NCI-H526 (cell line): ENCODE measurements around the gene UTS2R.
"Not testable (repeated sequence)": the region's sequence is repeated elsewhere in the genome, so short reads cannot be mapped to it uniquely, and the experiment has no call there.

Source experiments
- DNase-seq, 2 experiments: peaks; one replicate each; lab custom pipeline; 2025; lab: John Stamatoyannopoulos, UW

Gene UTS2R

DNA sequence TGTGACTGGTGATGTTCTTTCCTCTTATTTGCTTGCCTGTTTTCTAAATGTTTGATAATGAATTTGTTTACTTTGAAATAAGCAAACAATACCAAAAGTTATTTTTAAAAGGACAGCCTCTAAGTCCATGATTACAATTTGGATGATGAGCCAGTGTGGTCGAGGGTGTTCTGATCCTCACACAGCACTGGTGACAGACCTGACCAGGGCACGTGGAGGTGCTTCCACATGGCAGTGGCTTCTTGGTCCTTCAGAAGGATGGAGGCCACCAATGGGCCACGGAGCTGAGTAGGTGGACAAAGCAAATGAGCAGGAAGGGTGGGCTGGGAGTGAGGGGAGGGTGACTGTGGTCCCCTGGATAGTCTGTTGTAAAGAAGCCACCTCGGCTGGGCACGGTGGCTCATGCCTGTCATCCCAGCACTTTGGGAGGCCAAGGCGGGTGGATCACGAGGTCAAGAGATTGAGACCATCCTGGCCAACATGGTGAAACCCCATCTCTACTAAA, 16.7 kb upstream of the UTS2R start:
- DNase-seq = no peak

DNA sequence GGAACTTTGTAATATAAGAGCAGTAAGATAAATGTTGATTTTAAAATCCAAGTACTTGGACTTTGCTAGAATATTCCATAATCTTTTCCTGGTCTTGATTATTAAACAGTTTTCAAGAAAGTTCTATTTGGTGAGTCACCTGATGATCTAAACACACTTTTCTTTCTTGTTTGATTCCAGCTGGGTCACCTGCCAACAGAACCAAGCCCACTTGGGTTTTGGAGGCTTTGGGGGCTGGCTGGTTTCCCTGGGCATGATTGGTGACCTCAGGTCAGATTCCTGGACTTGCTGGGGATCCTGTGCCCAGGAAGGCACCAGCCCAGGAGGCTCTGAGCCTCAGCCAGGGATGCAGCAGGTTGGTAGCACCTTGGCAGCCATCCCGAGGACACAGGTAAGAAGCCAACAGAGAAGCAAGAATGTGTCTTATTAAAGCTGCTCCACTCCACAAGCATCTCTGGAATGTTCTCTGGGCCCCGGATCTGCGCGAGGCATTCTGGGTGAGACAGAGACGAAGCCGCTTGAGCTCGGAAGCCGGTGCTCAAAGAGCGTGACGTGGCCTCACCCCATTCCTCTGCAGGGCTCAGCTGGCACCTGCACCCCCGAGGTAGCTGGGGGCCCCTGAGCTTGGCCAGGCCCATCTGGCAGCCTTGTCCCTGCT, 15.7 kb upstream of the UTS2R start:
- DNase-seq = no peak

- DNase-seq = peak; percentile 55 to 86
These were observed 14.7 kb upstream of the UTS2R start for GRCh38 chr17:82356845-82357355.

GRCh38 chr17:82357394-82357793, 14.2 kb upstream of the UTS2R start:
- no peak for DNase-seq

- DNase-seq = peak in 1 of 2 experiments; percentile 69
These were observed 12.9 kb upstream of the UTS2R start, which contains the start of gene TEX19 for GRCh38 chr17:82358465-82359350. Gene TEX19, plus strand, starts transcription at chr17:82359247. Its CDS starts 2,904 bp downstream, at chr17:82362151.

- not testable (repeated sequence) for DNase-seq
These were observed 12.0 kb upstream of the UTS2R start for GRCh38 chr17:82359451-82360074.

DNA sequence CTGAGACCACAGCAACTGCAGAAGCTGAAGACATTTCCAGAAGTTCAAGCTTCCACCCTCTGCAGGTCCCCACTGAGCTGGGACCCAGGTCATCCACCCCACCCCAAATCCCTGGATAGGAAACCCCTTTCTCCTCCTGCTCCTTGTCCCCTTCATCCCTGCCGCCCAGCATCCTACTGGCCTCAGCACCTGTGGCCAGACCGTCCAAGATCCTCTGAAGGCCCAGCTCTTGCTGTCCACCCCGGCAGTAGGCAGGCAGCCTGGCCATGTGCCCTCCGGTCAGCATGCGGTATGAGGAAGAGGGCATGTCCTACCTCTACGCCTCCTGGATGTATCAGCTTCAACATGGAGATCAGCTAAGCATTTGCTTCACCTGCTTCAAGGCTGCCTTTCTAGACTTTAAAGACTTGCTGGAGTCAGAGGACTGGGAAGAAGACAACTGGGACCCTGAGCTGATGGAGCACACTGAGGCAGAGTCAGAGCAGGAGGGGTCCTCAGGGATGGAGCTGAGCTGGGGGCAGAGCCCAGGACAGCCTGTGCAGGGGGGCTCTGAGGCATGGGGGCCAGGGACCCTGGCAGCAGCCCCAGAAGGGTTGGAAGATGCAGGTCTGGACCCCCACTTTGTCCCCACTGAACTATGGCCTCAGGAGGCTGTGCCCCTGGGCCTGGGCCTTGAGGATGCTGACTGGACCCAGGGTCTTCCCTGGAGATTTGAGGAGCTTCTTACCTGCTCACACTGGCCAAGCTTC, 9.5 kb upstream of the UTS2R start:
- no peak for DNase-seq

GRCh38 chr17:82365606-82366295, 5.8 kb upstream of the UTS2R start:
- DNase-seq = no peak

DNA sequence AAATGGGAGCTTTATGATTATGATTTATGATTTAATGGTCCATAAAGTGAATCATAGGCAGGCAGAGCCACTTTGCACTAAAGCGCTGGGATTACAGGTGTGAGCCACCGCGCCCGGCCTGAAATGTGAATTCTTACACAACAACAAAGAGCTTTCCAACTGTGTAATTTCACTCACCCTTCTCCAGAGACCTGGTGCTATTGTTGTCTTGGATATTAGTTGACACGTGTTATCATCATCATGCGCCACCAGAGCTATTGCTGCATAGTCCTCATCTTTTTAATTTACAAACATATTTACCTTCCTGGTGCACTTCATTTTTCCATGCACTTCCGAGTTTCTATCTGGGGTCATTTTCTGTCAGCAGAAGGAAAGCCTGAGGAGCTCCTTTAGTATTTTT, 4.8 kb upstream of the UTS2R start:
- DNase-seq = no peak

- peak; percentile 49 to 52 for DNase-seq
These were observed 3.6 kb upstream of the UTS2R start for GRCh38 chr17:82367724-82368524.

GRCh38 chr17:82369211-82369610, 2.4 kb upstream of the UTS2R start:
- DNase-seq = no peak

DNA sequence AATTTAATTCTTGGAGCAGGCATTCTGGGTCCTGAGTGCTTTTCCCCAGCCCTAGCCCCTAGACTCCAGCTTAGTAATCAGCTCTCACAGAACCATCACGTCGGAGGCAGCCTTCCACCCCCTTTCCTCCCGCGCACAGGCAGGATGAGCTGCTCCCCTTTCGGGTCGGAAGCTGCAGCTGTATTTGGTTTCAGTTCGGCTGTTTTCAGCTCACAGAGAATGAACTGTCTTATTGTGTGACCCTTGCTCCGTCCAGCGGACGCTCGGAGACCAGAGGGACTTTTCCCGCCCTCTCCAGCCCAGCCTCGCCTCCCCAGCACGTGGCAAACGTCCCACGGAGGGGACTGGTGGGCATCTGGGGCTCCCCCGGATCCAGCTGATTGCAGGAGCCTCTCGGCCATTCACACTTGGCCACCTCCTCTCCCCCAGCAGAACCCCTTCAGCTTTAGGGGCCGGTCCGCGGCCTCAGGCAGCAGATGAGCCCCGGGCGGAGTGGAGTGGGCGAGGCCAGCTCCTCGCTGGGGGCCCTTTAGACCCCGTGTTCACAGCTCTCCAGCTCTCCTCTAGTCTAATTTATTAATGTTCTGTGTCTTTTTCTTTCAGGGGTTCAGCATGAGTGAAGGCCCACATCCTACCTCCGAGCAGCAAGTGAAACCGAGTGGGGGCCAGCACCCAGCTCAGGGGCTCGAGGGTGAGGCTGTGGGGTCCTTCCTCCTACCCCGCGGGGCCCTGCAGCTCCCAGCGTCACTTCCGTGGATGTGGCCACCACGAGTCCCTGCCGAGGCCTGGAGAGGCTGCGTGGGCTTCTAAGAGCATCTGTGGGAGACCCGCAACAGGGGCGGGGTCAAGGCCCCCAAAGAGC, 863 bp upstream of the UTS2R start:
- DNase-seq = no peak

- no peak for DNase-seq
These were observed 895 bp downstream of the UTS2R start for GRCh38 chr17:82372249-82373071.

- DNase-seq = not testable (repeated sequence)
These were observed 1.5 kb downstream of the UTS2R start for GRCh38 chr17:82373072-82373452.

DNA sequence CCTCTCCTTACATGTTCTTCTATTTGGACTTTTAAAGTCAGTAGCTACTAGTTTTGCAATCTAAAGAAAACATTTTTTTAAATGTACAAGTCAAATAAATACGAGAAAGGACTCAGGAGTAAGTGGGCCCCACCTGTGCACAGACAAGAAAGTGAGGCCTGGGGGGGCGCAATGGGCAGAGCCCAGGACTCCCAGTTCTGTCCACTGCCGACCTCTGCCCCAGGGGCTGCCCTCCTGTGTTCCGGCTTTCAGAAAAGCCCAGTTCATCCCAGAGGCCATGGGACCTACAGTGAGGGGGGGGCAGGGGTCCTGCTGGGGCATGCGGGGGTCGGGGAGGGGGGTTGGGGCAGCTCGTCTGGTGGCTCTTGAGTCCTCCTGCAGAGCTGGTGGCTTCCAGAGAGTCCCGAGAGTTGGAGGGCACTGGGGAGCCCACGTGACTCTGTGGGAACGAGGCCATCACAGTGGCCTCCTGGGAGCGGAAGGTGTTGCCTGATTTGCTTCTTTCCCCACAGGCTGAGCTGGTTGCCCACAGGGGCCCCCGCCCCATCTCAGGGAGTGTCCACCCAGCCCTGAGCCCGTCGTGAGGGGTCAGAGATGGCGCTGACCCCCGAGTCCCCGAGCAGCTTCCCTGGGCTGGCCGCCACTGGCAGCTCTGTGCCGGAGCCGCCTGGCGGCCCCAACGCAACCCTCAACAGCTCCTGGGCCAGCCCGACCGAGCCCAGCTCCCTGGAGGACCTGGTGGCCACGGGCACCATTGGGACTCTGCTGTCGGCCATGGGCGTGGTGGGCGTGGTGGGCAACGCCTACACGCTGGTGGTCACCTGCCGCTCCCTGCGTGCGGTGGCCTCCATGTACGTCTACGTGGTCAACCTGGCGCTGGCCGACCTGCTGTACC, 2.4 kb downstream of the UTS2R start:
- peak in 1 of 2 experiments; percentile 49 for DNase-seq

- peak in 1 of 2 experiments; percentile 75 for DNase-seq
These were observed 3.2 kb downstream of the UTS2R start for GRCh38 chr17:82374626-82375331.
